Liver (tissue), 9 donors: Measurements from ENCODE around the gene SLC2A6. TPM values are rescaled to one million over a fixed set of nuclear protein-coding genes. Genes with fewer than 3 reads are reported as not detected.
A peak's percentile ranks its signal among the peaks of the same experiment; 100 is the strongest.

ENCODE experiments used
- DNase-seq: peaks from one replicate; pipeline ENCODE4 v3.0.0-alpha.2; 2017; ENCODE audit warnings: low spot score
- H3K27ac ChIP-seq, 2 donors: one replicate each; pipeline ENCODE4 v1.7.0; 2013; ENCODE audit warnings: inconsistent platforms in 2 of 2, low read length in 2 of 2, control low read depth in 1 of 2, low read depth in 1 of 2, mild to moderate bottlenecking in 1 of 2
- H3K27me3 ChIP-seq, 4 donors: one replicate each; pipeline versions ENCODE4 v1.6.1 to v1.7.0; 2013; ENCODE audit warnings: low read length in 3 of 4, inconsistent platforms in 1 of 4, mild to moderate bottlenecking in 1 of 4, moderate library complexity in 1 of 4; ENCODE audit not compliant: control insufficient read depth in 4 of 4, insufficient read depth in 4 of 4
- H3K36me3 ChIP-seq, 4 donors: one replicate each; pipeline versions ENCODE4 v1.6.1 to v1.7.0; 2013; ENCODE audit warnings: low read length in 3 of 4, mild to moderate bottlenecking in 3 of 4, low read depth in 1 of 4, moderate library complexity in 1 of 4; ENCODE audit not compliant: control insufficient read depth in 4 of 4, insufficient read depth in 3 of 4
- H3K4me1 ChIP-seq, 4 donors: one replicate each; pipeline versions ENCODE4 v1.6.1 to v1.7.0; 2013; ENCODE audit warnings: low read length in 3 of 4, mild to moderate bottlenecking in 3 of 4, moderate library complexity in 1 of 4; ENCODE audit not compliant: control insufficient read depth in 4 of 4, insufficient read depth in 4 of 4
- H3K4me3 ChIP-seq, 3 donors: one replicate each; pipeline versions ENCODE4 v1.6.1 to v1.7.0; 2013; ENCODE audit warnings: low read length in 3 of 3, control low read depth in 1 of 3, low read depth in 1 of 3, mild to moderate bottlenecking in 1 of 3
- H3K9ac ChIP-seq, 2 donors: one replicate each; pipeline ENCODE4 v1.7.0; 2013; ENCODE audit warnings: low read length in 2 of 2, mild to moderate bottlenecking in 2 of 2, moderate library complexity in 2 of 2, control low read depth in 1 of 2, low read depth in 1 of 2
- H3K9me3 ChIP-seq, 4 donors: one replicate each; pipeline versions ENCODE4 v1.6.1 to v1.7.0; 2013; ENCODE audit warnings: low read length in 3 of 4; ENCODE audit not compliant: control insufficient read depth in 4 of 4
- ATF3 ChIP-seq: IDR thresholded peaks from 2 replicates; pipeline ENCODE4 v1.6.1; 2016; ENCODE audit warnings: antibody characterized with exemption
- EGR1 ChIP-seq, 2 donors: IDR thresholded peaks; 2 replicates each; pipeline ENCODE4 v1.6.1; 2016 to 2018; ENCODE audit warnings: antibody characterized with exemption in 2 of 2, low read depth in 2 of 2
- FOXA1 ChIP-seq: IDR thresholded peaks from 2 replicates; pipeline ENCODE4 v1.6.1; 2016; ENCODE audit warnings: antibody characterized with exemption
- FOXA2 ChIP-seq: IDR thresholded peaks from 2 replicates; pipeline ENCODE4 v1.6.1; 2016; ENCODE audit warnings: antibody characterized with exemption
- GABPA ChIP-seq, 2 donors: IDR thresholded peaks in 1 of 2; conservative IDR thresholded peaks in 1 of 2; 2 replicates each; pipeline ENCODE4 v1.6.1; 2016; ENCODE audit warnings: antibody characterized with exemption in 2 of 2, mild to moderate bottlenecking in 1 of 2, moderate library complexity in 1 of 2
- HNF4A ChIP-seq, 2 donors: conservative IDR thresholded peaks; 2 replicates each; pipeline ENCODE4 v1.6.1; 2016; ENCODE audit warnings: antibody characterized with exemption in 2 of 2, mild to moderate bottlenecking in 2 of 2
- RAD21 ChIP-seq, 2 donors: IDR thresholded peaks; 2 replicates each; pipeline ENCODE4 v1.6.1; 2016; ENCODE audit warnings: antibody characterized with exemption in 2 of 2, mild to moderate bottlenecking in 2 of 2
- RXRA ChIP-seq, 2 donors: IDR thresholded peaks; 2 replicates each; pipeline ENCODE4 v1.6.1; 2017 to 2018; ENCODE audit warnings: antibody characterized with exemption in 2 of 2, mild to moderate bottlenecking in 1 of 2
- SP1 ChIP-seq: IDR thresholded peaks from 2 replicates; pipeline ENCODE4 v1.6.1; 2018; ENCODE audit warnings: antibody characterized with exemption, mild to moderate bottlenecking
- TAF1 ChIP-seq: conservative IDR thresholded peaks from 2 replicates; pipeline ENCODE4 v1.6.1; 2016; ENCODE audit warnings: antibody characterized with exemption, mild to moderate bottlenecking
- YY1 ChIP-seq: IDR thresholded peaks from 2 replicates; pipeline ENCODE4 v1.6.1; 2016; ENCODE audit warnings: antibody characterized with exemption, mild to moderate bottlenecking
- ZBTB33 ChIP-seq: IDR thresholded peaks from 2 replicates; pipeline ENCODE4 v1.6.1; 2016; ENCODE audit warnings: antibody characterized with exemption
- WGBS: extraction: QIAGEN DNeasy Blood & Tissue Kit; methylation state at CpG from one replicate; pipeline ENCODE4 v1.1.7; 2013; 5-methylcytosine and 5-hydroxymethylcytosine counted together
- polyA plus RNA-seq, 2 donors: library from polyadenylated mRNA; stranded (reverse) in 1 of 2; unstranded in 1 of 2; fragments of 200-250 nt in 1 of 2; fragments of >200 nt in 1 of 2; fragmentation: Nextera tagmentation in 1 of 2; extraction: Ambion mirVana in 1 of 2; gene quantifications; one replicate each; pipeline versions ENCODE4 v1.2.1 to v1.2.3, GENCODE V29; 2013 to 2015
- total RNA-seq, 2 donors: library from RNA; depleted of rRNA; stranded (reverse); fragments of >200 nt; gene quantifications; one replicate each; pipeline ENCODE4 v1.2.3, GENCODE V29; 2014
- TF ChIP-seq, protein P1 (sequence below): IDR thresholded peaks from 2 replicates; pipeline ENCODE4 v1.6.1; 2016; ENCODE audit warnings: antibody characterized with exemption
- TF ChIP-seq, protein P2 (sequence below): IDR thresholded peaks from 2 replicates; pipeline ENCODE4 v1.6.1; 2016; ENCODE audit warnings: antibody characterized with exemption, mild to moderate bottlenecking
- TF ChIP-seq, protein P3 (sequence below): fragments of 150-350 bp; IDR thresholded peaks from 2 replicates; pipeline ENCODE4 v1.5.1; 2017; ENCODE audit warnings: improper control_type of control experiment, low read depth, low read length; ENCODE audit not compliant: missing input control
- donor health status: healthy.
- donor health status: healthy.
- donor health status: healthy.
- donor health status: healthy.
- donor health status: healthy.

The SLC2A6 gene
- total and polyA plus RNA-seq, 4 donors = 1.7 to 3.9 (median 2.3) TPM

DNA sequence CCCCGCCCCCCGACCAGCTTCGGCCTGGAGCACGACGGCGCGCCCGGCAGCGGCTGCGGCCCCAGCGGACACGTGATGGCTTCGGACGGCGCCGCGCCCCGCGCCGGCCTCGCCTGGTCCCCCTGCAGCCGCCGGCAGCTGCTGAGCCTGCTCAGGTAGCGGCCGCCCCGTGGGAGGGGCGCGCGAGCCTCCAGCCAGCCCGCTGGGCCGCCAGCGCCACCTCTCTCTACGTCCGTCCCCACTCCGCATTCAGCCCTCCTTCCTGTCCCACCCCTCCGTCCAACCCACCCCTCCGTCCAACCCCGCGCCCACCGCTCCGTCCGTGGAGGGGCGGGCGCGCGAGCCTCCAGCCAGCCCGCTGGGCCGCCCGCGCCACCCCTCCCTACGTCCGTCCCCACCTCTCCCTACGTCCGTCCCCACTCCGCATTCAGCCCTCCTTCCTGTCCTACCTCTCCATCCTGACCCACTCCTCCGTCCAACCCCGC is 50.2 kb downstream of the SLC2A6 start:
- peaks cover 0 to 8% (median 4%) of the 10 kb centered on the region in 4 donors for H3K4me1 ChIP-seq
- H3K27me3 ChIP-seq = no peaks in the 10 kb centered on the region
- 3% methylated on average over 57 of the region's 57 CpGs for WGBS

More for the DNA sequence above, 50.2 kb downstream of the SLC2A6 start:
- Histone ChIP-seq H3K4me3 (peak overlapping the region in 1 of 3 donors; percentile 36), H3K27ac (no peak overlapping the region), H3K36me3 (no peaks in the 10 kb centered on the region), H3K9ac (no peak overlapping the region), H3K9me3 (no peaks in the 10 kb centered on the region)
- DNase-seq = no peak
- TF ChIP-seq ATF3 = no peak
- TF ChIP-seq, protein P1, sequence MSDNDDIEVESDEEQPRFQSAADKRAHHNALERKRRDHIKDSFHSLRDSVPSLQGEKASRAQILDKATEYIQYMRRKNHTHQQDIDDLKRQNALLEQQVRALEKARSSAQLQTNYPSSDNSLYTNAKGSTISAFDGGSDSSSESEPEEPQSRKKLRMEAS = no peak
- no peak for TF ChIP-seq GABPA (IDR thresholded peaks at IDR 0.05 in 1 of 2, conservative IDR thresholded peaks at IDR 0.05 in 1 of 2)
- TF ChIP-seq, protein P2, sequence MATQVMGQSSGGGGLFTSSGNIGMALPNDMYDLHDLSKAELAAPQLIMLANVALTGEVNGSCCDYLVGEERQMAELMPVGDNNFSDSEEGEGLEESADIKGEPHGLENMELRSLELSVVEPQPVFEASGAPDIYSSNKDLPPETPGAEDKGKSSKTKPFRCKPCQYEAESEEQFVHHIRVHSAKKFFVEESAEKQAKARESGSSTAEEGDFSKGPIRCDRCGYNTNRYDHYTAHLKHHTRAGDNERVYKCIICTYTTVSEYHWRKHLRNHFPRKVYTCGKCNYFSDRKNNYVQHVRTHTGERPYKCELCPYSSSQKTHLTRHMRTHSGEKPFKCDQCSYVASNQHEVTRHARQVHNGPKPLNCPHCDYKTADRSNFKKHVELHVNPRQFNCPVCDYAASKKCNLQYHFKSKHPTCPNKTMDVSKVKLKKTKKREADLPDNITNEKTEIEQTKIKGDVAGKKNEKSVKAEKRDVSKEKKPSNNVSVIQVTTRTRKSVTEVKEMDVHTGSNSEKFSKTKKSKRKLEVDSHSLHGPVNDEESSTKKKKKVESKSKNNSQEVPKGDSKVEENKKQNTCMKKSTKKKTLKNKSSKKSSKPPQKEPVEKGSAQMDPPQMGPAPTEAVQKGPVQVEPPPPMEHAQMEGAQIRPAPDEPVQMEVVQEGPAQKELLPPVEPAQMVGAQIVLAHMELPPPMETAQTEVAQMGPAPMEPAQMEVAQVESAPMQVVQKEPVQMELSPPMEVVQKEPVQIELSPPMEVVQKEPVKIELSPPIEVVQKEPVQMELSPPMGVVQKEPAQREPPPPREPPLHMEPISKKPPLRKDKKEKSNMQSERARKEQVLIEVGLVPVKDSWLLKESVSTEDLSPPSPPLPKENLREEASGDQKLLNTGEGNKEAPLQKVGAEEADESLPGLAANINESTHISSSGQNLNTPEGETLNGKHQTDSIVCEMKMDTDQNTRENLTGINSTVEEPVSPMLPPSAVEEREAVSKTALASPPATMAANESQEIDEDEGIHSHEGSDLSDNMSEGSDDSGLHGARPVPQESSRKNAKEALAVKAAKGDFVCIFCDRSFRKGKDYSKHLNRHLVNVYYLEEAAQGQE = no peak
- no peak for TF ChIP-seq RXRA (IDR thresholded peaks at IDR 0.05)
- TF ChIP-seq FOXA2 = no peak
- TF ChIP-seq HNF4A (conservative IDR thresholded peaks at IDR 0.05) = no peak
- TF ChIP-seq EGR1 (IDR thresholded peaks at IDR 0.05; ENCODE audit: low read depth in 2 of 2) = no peak
- no peak for TF ChIP-seq YY1
- no peak for TF ChIP-seq FOXA1
- TF ChIP-seq TAF1 = no peak
- no peak for TF ChIP-seq RAD21 (IDR thresholded peaks at IDR 0.05)
- TF ChIP-seq, protein P3, sequence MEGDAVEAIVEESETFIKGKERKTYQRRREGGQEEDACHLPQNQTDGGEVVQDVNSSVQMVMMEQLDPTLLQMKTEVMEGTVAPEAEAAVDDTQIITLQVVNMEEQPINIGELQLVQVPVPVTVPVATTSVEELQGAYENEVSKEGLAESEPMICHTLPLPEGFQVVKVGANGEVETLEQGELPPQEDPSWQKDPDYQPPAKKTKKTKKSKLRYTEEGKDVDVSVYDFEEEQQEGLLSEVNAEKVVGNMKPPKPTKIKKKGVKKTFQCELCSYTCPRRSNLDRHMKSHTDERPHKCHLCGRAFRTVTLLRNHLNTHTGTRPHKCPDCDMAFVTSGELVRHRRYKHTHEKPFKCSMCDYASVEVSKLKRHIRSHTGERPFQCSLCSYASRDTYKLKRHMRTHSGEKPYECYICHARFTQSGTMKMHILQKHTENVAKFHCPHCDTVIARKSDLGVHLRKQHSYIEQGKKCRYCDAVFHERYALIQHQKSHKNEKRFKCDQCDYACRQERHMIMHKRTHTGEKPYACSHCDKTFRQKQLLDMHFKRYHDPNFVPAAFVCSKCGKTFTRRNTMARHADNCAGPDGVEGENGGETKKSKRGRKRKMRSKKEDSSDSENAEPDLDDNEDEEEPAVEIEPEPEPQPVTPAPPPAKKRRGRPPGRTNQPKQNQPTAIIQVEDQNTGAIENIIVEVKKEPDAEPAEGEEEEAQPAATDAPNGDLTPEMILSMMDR = no peak
- TF ChIP-seq SP1 = no peak
- TF ChIP-seq ZBTB33 = no peak
